ENCODE data around the gene PJVK.

GRCh38 chr2:178427458-178427857 is 23.7 kb upstream of the PJVK start:
- TF ChIP-seq RAD51 (IDR thresholded peaks at IDR 0.05) = no peak
- no peak for TF ChIP-seq ESRRA (IDR thresholded peaks at IDR 0.05; ENCODE audit: low read length)
- TF ChIP-seq CTCF (IDR thresholded peaks at IDR 0.05 in 2 of 3, conservative IDR thresholded peaks at IDR 0.05 in 1 of 3; ENCODE audit: control insufficient read depth in 2 of 3, extremely low read depth in 1 of 3, insufficient read depth in 1 of 3, low read depth in 3 of 3, low read length in 3 of 3) = no peak
- no peak for TF ChIP-seq NR2C1 (IDR thresholded peaks at IDR 0.05)
- no peak for TF ChIP-seq ZBTB33 (IDR thresholded peaks at IDR 0.05)
- TF ChIP-seq NFYA (IDR thresholded peaks at IDR 0.05; ENCODE audit: borderline replicate concordance, low read depth, low read length) = no peak
- TF ChIP-seq SP1 (IDR thresholded peaks at IDR 0.05; ENCODE audit: low read depth, low read length) = no peak
- no peak for TF ChIP-seq ZNF24 (IDR thresholded peaks at IDR 0.05)
- TF ChIP-seq TCF3 (IDR thresholded peaks at IDR 0.05; ENCODE audit: borderline replicate concordance, insufficient read depth, low read depth, low read length) = no peak
- no peak for TF ChIP-seq HCFC1 (IDR thresholded peaks at IDR 0.05; ENCODE audit: low read length)
- no peak for TF ChIP-seq TBL1XR1 (IDR thresholded peaks at IDR 0.05; ENCODE audit: low read depth, low read length)
- no peak for TF ChIP-seq YY1 (IDR thresholded peaks at IDR 0.05; ENCODE audit: low read depth, low read length)
- no peak for TF ChIP-seq POLR2AphosphoS5 (IDR thresholded peaks at IDR 0.05; ENCODE audit: low read length)
- TF ChIP-seq, protein P1, sequence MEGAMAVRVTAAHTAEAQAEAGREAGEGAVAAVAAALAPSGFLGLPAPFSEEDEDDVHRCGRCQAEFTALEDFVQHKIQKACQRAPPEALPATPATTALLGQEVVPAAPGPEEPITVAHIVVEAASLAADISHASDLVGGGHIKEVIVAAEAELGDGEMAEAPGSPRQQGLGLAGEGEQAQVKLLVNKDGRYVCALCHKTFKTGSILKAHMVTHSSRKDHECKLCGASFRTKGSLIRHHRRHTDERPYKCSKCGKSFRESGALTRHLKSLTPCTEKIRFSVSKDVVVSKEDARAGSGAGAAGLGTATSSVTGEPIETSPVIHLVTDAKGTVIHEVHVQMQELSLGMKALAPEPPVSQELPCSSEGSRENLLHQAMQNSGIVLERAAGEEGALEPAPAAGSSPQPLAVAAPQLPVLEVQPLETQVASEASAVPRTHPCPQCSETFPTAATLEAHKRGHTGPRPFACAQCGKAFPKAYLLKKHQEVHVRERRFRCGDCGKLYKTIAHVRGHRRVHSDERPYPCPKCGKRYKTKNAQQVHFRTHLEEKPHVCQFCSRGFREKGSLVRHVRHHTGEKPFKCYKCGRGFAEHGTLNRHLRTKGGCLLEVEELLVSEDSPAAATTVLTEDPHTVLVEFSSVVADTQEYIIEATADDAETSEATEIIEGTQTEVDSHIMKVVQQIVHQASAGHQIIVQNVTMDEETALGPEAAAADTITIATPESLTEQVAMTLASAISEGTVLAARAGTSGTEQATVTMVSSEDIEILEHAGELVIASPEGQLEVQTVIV (IDR thresholded peaks at IDR 0.05; ENCODE audit: borderline replicate concordance, partially characterized antibody) = no peak
